ENCODE results near the gene MAP3K7CL.

Gene MAP3K7CL

DNA sequence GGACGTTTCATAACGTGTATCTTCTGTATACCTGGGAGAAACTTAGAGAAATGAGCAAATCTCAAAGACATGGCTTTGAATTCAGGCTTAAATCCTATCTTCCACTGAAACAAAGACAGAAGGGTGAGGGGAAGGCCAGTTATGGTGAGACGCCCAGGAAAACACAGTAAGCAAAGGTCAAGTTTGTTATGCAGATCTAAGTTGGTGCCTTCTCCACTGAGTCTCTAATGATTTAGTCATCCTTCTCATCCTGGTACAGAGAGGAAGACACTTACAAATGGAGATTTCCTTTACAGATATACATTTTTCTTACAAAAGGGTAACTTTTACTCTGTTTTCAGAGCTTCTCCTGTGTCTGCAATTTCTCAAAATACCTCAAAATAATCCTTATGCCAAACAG is 64.4 kb downstream of the MAP3K7CL start:
- no peak for TF ChIP-seq YY1 (IDR thresholded peaks at IDR 0.05; ENCODE audit: low read depth)
- TF ChIP-seq, protein P1, sequence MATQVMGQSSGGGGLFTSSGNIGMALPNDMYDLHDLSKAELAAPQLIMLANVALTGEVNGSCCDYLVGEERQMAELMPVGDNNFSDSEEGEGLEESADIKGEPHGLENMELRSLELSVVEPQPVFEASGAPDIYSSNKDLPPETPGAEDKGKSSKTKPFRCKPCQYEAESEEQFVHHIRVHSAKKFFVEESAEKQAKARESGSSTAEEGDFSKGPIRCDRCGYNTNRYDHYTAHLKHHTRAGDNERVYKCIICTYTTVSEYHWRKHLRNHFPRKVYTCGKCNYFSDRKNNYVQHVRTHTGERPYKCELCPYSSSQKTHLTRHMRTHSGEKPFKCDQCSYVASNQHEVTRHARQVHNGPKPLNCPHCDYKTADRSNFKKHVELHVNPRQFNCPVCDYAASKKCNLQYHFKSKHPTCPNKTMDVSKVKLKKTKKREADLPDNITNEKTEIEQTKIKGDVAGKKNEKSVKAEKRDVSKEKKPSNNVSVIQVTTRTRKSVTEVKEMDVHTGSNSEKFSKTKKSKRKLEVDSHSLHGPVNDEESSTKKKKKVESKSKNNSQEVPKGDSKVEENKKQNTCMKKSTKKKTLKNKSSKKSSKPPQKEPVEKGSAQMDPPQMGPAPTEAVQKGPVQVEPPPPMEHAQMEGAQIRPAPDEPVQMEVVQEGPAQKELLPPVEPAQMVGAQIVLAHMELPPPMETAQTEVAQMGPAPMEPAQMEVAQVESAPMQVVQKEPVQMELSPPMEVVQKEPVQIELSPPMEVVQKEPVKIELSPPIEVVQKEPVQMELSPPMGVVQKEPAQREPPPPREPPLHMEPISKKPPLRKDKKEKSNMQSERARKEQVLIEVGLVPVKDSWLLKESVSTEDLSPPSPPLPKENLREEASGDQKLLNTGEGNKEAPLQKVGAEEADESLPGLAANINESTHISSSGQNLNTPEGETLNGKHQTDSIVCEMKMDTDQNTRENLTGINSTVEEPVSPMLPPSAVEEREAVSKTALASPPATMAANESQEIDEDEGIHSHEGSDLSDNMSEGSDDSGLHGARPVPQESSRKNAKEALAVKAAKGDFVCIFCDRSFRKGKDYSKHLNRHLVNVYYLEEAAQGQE (IDR thresholded peaks at IDR 0.05; ENCODE audit: low read depth): no peak
- TF ChIP-seq CEBPB (IDR thresholded peaks at IDR 0.05): no peak
- no peak for TF ChIP-seq EGR1 (IDR thresholded peaks at IDR 0.05)
- TF ChIP-seq TCF12 (IDR thresholded peaks at IDR 0.05; ENCODE audit: low read depth): no peak
- TF ChIP-seq, protein P2, sequence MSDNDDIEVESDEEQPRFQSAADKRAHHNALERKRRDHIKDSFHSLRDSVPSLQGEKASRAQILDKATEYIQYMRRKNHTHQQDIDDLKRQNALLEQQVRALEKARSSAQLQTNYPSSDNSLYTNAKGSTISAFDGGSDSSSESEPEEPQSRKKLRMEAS (IDR thresholded peaks at IDR 0.05): no peak
- TF ChIP-seq EP300 (IDR thresholded peaks at IDR 0.05; ENCODE audit: borderline replicate concordance): no peak
- TF ChIP-seq CREB1 (IDR thresholded peaks at IDR 0.05; ENCODE audit: low read depth): no peak
- TF ChIP-seq, protein P3, sequence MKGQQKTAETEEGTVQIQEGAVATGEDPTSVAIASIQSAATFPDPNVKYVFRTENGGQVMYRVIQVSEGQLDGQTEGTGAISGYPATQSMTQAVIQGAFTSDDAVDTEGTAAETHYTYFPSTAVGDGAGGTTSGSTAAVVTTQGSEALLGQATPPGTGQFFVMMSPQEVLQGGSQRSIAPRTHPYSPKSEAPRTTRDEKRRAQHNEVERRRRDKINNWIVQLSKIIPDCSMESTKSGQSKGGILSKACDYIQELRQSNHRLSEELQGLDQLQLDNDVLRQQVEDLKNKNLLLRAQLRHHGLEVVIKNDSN (IDR thresholded peaks at IDR 0.05): no peak
- TF ChIP-seq TEAD4 (IDR thresholded peaks at IDR 0.05): no peak
- no peak for TF ChIP-seq NFIC (IDR thresholded peaks at IDR 0.05)
- no peak for TF ChIP-seq RAD21 (IDR thresholded peaks at IDR 0.05; ENCODE audit: low read depth)
- TF ChIP-seq ZBTB7A (IDR thresholded peaks at IDR 0.05; ENCODE audit: low read depth): no peak
- no peak for TF ChIP-seq FOXM1 (IDR thresholded peaks at IDR 0.05; ENCODE audit: borderline replicate concordance, low read depth)
- no peak for TF ChIP-seq TAF1 (IDR thresholded peaks at IDR 0.05; ENCODE audit: low read depth)

DNA sequence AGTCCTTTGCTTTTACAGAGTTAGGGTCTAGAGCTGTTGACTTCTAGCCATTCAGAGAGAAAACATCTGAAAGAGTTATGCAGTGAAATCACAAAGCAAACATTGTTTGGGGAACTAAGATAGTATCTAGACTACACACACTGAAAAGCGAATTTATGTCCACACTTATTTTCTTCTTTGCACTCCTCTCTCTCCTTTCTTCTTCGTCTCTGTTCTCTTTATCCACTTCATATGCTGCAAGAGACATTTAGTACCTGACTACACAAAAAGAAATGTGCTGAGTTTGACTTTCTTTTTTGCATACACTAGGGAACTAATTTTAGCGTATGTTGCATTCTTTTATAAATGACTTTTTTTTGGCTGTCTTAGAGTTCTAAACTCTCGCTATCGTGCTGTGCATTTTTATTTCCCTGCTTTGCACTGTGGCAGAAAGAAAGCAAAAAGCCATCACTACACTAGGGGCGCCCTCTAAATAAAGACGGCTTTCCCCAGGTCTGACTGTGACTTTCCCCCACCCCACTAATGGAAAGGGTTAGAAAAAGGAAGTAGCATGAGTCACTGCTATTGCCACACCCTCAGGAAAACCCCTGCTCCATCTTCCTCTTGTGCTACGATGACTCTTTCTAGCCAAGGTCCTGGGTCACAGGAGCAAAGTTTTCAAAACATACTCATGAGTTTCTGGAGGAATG is 65.7 kb downstream of the MAP3K7CL start:
- no peak for TF ChIP-seq EP300 (IDR thresholded peaks at IDR 0.05; ENCODE audit: borderline replicate concordance)
- TF ChIP-seq EGR1 (IDR thresholded peaks at IDR 0.05): no peak
- no peak for TF ChIP-seq CREB1 (IDR thresholded peaks at IDR 0.05; ENCODE audit: low read depth)
- no peak for TF ChIP-seq FOXM1 (IDR thresholded peaks at IDR 0.05; ENCODE audit: borderline replicate concordance, low read depth)
- TF ChIP-seq ZBTB7A (IDR thresholded peaks at IDR 0.05; ENCODE audit: low read depth): no peak
- no peak for TF ChIP-seq TCF12 (IDR thresholded peaks at IDR 0.05; ENCODE audit: low read depth)
- TF ChIP-seq CEBPB (IDR thresholded peaks at IDR 0.05): no peak
- TF ChIP-seq TEAD4 (IDR thresholded peaks at IDR 0.05): no peak
- TF ChIP-seq, protein P3 (IDR thresholded peaks at IDR 0.05): no peak
- no peak for TF ChIP-seq TAF1 (IDR thresholded peaks at IDR 0.05; ENCODE audit: low read depth)
- TF ChIP-seq NFIC (IDR thresholded peaks at IDR 0.05): no peak
- no peak for TF ChIP-seq YY1 (IDR thresholded peaks at IDR 0.05; ENCODE audit: low read depth)
- TF ChIP-seq, protein P1 (IDR thresholded peaks at IDR 0.05; ENCODE audit: low read depth): no peak
- TF ChIP-seq RAD21 (IDR thresholded peaks at IDR 0.05; ENCODE audit: low read depth): no peak

DNA sequence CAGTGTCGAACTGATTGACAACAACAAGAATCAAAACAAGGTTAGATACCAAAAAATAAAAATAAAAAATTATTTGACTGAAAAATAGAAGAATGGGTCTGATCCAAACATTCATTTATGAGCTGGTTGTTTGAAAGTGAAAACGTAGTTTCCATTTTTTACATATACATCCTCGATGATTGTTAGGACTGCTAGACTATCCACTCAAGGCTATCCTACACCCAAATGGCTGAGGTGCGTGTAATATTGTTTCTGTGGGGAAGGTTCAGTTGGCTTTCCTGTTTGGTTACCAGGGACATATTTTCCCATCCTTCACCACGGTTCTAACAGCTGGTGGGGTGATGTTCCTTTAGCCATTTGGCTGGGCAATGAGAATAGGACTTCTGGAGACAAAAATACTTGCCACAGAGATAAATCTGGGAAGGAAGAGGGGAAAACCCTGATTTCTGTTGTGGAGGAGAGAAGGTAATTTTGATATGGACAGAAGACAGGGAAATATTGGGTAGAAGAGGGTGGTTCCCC is 66.3 kb downstream of the MAP3K7CL start:
- TF ChIP-seq, protein P1 (IDR thresholded peaks at IDR 0.05; ENCODE audit: low read depth): no peak
- TF ChIP-seq TAF1 (IDR thresholded peaks at IDR 0.05; ENCODE audit: low read depth): no peak
- no peak for TF ChIP-seq TCF12 (IDR thresholded peaks at IDR 0.05; ENCODE audit: low read depth)
- TF ChIP-seq YY1 (IDR thresholded peaks at IDR 0.05; ENCODE audit: low read depth): no peak
- TF ChIP-seq EGR1 (IDR thresholded peaks at IDR 0.05): no peak
- no peak for TF ChIP-seq EP300 (IDR thresholded peaks at IDR 0.05; ENCODE audit: borderline replicate concordance)
- no peak for TF ChIP-seq NFIC (IDR thresholded peaks at IDR 0.05)
- TF ChIP-seq CEBPB (IDR thresholded peaks at IDR 0.05): no peak
- TF ChIP-seq, protein P2 (IDR thresholded peaks at IDR 0.05): no peak
- no peak for TF ChIP-seq RAD21 (IDR thresholded peaks at IDR 0.05; ENCODE audit: low read depth)
- no peak for TF ChIP-seq FOXM1 (IDR thresholded peaks at IDR 0.05; ENCODE audit: borderline replicate concordance, low read depth)
- TF ChIP-seq TEAD4 (IDR thresholded peaks at IDR 0.05): no peak
- TF ChIP-seq CREB1 (IDR thresholded peaks at IDR 0.05; ENCODE audit: low read depth): no peak
- TF ChIP-seq ZBTB7A (IDR thresholded peaks at IDR 0.05; ENCODE audit: low read depth): no peak
- TF ChIP-seq, protein P3 (IDR thresholded peaks at IDR 0.05): no peak

All from Ishikawa (cell line).